ENCODE measurements around the gene KLF18.

GRCh38 chr1:44089371-44090048 is 51.9 kb downstream of the KLF18 start:
- TF ChIP-seq EZH2 (IDR thresholded peaks at IDR 0.05; ENCODE audit: low read depth) (no peak), CTCF (conservative IDR thresholded peaks at IDR 0.05) (no peak)

Measured in PC-9 (cell line).